ENCODE measurements around the gene FBXO24. TPM values are rescaled to one million over a fixed set of nuclear protein-coding genes. Genes with fewer than 3 reads are reported as not detected.

Gene FBXO24
- total RNA-seq, 1 experiment from 2014 or later = 1.1 TPM

DNA sequence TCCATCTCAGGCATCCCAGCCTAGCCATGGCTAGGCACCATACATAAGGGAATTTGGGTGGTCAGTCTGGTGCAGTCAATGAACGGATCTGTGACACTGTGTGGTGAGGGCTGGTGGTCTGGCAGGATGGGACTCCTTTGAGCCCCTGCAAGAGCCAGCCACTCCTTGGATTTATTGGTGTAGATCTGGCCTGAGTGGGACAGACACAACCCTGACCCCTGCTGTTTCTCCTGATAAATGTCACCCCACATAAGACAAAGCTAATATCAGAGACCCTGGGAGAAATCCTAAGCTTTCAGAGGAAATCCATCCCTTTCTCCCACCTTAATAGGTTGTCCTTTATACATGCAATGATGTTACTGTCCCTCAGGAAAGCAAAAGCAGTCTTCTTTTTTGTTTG, 2.3 kb downstream of the FBXO24 start:
- Mint-ChIP-seq H3K27ac (ENCODE audit: low read depth, unreplicated experiment) (no peak overlapping the region), H3K27me3 (ENCODE audit: insufficient read depth, unreplicated experiment) (no peaks in the 10 kb centered on the region), H3K9me3 (ENCODE audit: unreplicated experiment) (no peaks in the 10 kb centered on the region), H3K4me1 (ENCODE audit: insufficient read depth, unreplicated experiment) (peaks cover 13% of the 10 kb centered on the region), H3K4me3 (ENCODE audit: unreplicated experiment) (peak overlapping the region; percentile 12), H3K36me3 (ENCODE audit: insufficient read depth, unreplicated experiment) (peaks cover 6% of the 10 kb centered on the region)
- ChIA-PET POLR2A (interaction anchor here (1.3 kb wide), 1 partner anchor 42 kb away, joined by 4 read pairs; no protein-coding TSS in a partner anchor), CTCF (interaction anchor here (0.7 to 1.3 kb wide), 8 partner anchors 16 to 201 kb away, joined by 3 to 5 read pairs (median 3); partner anchors contain the start of gene MOSPD3)
- no peak for DNase-seq (ENCODE audit: unreplicated experiment)
- TF ChIP-seq, protein P1, sequence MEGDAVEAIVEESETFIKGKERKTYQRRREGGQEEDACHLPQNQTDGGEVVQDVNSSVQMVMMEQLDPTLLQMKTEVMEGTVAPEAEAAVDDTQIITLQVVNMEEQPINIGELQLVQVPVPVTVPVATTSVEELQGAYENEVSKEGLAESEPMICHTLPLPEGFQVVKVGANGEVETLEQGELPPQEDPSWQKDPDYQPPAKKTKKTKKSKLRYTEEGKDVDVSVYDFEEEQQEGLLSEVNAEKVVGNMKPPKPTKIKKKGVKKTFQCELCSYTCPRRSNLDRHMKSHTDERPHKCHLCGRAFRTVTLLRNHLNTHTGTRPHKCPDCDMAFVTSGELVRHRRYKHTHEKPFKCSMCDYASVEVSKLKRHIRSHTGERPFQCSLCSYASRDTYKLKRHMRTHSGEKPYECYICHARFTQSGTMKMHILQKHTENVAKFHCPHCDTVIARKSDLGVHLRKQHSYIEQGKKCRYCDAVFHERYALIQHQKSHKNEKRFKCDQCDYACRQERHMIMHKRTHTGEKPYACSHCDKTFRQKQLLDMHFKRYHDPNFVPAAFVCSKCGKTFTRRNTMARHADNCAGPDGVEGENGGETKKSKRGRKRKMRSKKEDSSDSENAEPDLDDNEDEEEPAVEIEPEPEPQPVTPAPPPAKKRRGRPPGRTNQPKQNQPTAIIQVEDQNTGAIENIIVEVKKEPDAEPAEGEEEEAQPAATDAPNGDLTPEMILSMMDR (IDR thresholded peaks at IDR 0.05; ENCODE audit: unreplicated experiment) = peak; percentile 31
- intact Hi-C loops (cut with micrococcal nuclease) = loop anchor here (1.0 kb wide), 1 partner anchor 24 kb away; no protein-coding TSS in a partner anchor
- BruUV-seq (replicated peaks) = no TSS peak

DNA sequence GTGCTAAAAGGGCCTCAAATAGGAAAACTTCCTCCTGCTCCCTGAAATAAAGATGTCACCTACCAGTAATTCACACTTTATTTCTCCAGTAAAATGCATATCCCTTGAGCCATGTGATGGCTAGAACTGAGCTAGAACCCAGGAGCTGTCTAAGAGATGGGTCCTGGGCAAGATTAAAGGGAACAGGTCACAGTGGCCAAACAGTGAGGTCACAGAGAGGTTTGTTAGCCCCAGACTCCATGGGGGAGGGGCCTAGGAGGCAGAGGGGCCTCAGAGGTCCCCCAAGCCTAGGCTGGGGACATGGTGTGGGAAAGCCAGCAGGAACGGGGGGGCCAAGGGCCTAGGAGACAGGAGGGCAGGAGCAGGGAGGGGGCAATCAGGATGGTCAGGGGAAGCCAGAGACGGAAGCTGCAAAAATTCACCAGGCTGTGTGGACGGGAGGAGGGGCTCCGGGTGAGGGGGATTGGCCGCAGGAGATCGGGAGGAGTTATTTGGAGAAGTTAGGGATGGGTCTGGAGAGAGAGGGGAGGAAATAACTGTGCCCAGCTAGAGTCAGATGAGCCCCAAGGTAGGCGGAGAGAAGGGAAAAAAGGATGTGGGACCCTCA, 3.3 kb downstream of the FBXO24 start:
- Mint-ChIP-seq H3K36me3 (ENCODE audit: insufficient read depth, unreplicated experiment) (peaks cover 6% of the 10 kb centered on the region), H3K4me1 (ENCODE audit: insufficient read depth, unreplicated experiment) (peaks cover 6% of the 10 kb centered on the region), H3K27ac (ENCODE audit: low read depth, unreplicated experiment) (no peak overlapping the region), H3K9me3 (ENCODE audit: unreplicated experiment) (no peaks in the 10 kb centered on the region), H3K4me3 (ENCODE audit: unreplicated experiment) (no peak overlapping the region), H3K27me3 (ENCODE audit: insufficient read depth, unreplicated experiment) (no peaks in the 10 kb centered on the region)
- intact Hi-C loops (cut with micrococcal nuclease) = no loop called here
- BruUV-seq (replicated peaks) = no TSS peak
- TF ChIP-seq, protein P1 (IDR thresholded peaks at IDR 0.05; ENCODE audit: unreplicated experiment) = no peak
- ChIA-PET POLR2A (interaction anchor here (1.3 kb wide), 1 partner anchor 43 kb away, joined by 4 read pairs; no protein-coding TSS in a partner anchor), CTCF (interaction anchor here (0.6 to 1.3 kb wide), 6 partner anchors 15 to 200 kb away, joined by 3 to 5 read pairs (median 3); partner anchors contain the start of gene MOSPD3)
- DNase-seq (ENCODE audit: unreplicated experiment) = no peak

DNA sequence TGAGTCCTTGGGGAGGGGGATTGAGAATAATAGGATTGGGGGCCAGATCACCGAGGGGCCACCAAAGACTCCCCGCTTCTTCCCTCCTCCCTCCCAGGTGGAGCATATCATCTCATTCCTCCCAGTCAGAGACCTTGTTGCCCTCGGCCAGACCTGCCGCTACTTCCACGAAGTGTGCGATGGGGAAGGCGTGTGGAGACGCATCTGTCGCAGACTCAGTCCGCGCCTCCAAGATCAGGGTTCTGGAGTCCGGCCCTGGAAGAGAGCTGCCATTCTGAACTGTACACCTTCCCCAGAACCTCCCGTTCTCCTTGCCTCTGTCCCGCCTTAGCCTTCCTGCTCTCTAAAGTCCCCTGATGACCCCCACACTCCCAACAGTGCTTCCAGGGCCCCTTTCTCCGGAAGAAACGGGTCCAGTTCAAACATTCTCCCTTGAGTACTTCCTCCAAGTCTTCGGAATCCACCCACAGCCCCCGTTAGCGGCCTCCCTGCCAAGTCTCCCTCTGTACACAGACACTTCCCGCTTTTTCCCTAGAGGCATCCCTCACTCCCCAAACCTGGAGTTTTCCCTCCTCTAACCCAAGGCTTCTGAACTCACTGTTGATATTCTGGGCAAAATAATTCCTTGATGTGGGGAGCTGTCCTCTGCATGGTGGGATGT, 4.1 kb downstream of the FBXO24 start:
- no peak for DNase-seq (ENCODE audit: unreplicated experiment)
- H3K27me3 Mint-ChIP-seq (ENCODE audit: insufficient read depth, unreplicated experiment) = no peaks in the 10 kb centered on the region
- no TSS peak for BruUV-seq (replicated peaks)
- CTCF ChIA-PET = interaction anchor here (0.6 kb wide), 1 partner anchor 43 kb away, joined by 4 read pairs; no protein-coding TSS in a partner anchor
- no peak overlapping the region for H3K4me3 Mint-ChIP-seq (ENCODE audit: unreplicated experiment)
- H3K9me3 Mint-ChIP-seq (ENCODE audit: unreplicated experiment) = no peaks in the 10 kb centered on the region
- POLR2A ChIA-PET = no interaction called here
- intact Hi-C loops (cut with micrococcal nuclease) = no loop called here
- peaks cover 2% of the 10 kb centered on the region for H3K4me1 Mint-ChIP-seq (ENCODE audit: insufficient read depth, unreplicated experiment)
- H3K27ac Mint-ChIP-seq (ENCODE audit: low read depth, unreplicated experiment) = no peak overlapping the region
- TF ChIP-seq, protein P1 (IDR thresholded peaks at IDR 0.05; ENCODE audit: unreplicated experiment) = no peak
- peaks cover 3% of the 10 kb centered on the region for H3K36me3 Mint-ChIP-seq (ENCODE audit: insufficient read depth, unreplicated experiment)

DNA sequence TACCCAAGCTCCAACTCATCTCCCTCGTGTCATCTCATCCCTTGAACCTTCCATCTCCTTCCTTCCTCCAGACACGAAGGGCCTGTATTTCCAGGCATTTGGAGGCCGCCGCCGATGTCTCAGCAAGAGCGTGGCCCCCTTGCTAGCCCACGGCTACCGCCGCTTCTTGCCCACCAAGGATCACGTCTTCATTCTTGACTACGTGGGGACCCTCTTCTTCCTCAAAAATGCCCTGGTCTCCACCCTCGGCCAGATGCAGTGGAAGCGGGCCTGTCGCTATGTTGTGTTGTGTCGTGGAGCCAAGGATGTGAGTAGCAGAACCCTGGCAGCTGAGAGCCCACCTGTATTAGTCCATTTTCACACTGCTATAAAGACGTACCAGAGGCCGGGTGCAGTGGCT, 5.5 kb downstream of the FBXO24 start:
- intact Hi-C loops (cut with micrococcal nuclease) = no loop called here
- Mint-ChIP-seq H3K9me3 (ENCODE audit: unreplicated experiment) (no peaks in the 10 kb centered on the region), H3K4me1 (ENCODE audit: insufficient read depth, unreplicated experiment) (no peaks in the 10 kb centered on the region), H3K4me3 (ENCODE audit: unreplicated experiment) (no peak overlapping the region), H3K27ac (ENCODE audit: low read depth, unreplicated experiment) (no peak overlapping the region), H3K36me3 (ENCODE audit: insufficient read depth, unreplicated experiment) (no peaks in the 10 kb centered on the region), H3K27me3 (ENCODE audit: insufficient read depth, unreplicated experiment) (no peaks in the 10 kb centered on the region)
- DNase-seq (ENCODE audit: unreplicated experiment) = no peak
- BruUV-seq (replicated peaks) = no TSS peak
- TF ChIP-seq, protein P1 (IDR thresholded peaks at IDR 0.05; ENCODE audit: unreplicated experiment) = no peak
- ChIA-PET POLR2A (no interaction called here), CTCF (interaction anchor here (0.5 to 1.0 kb wide), 3 partner anchors 17 to 1041 kb away, joined by 3 read pairs; no protein-coding TSS in a partner anchor)
